H9 (cell line): ENCODE measurements around the gene CYP2D6. TPM values are rescaled to one million over a fixed set of nuclear protein-coding genes. Genes with fewer than 3 reads are reported as not detected.

Experiments used
- DNase-seq: peaks from one replicate; pipeline ENCODE4 v3.0.0-alpha.2; 2017
- H2AFZ ChIP-seq: one replicate; pipeline ENCODE4 v1.6.1; 2013; ENCODE audit warnings: mild to moderate bottlenecking, low read length, control low read depth, moderate library complexity
- H2AK5ac ChIP-seq: 2 replicates; pipeline ENCODE4 v1.6.1; 2013; ENCODE audit warnings: low read length, control low read depth, mixed read lengths; ENCODE audit not compliant: insufficient read length
- H2BK120ac ChIP-seq: one replicate; pipeline ENCODE4 v1.6.1; 2013; ENCODE audit warnings: low read depth, mild to moderate bottlenecking, low read length, control low read depth, inconsistent platforms; ENCODE audit not compliant: poor library complexity, severe bottlenecking
- H2BK12ac ChIP-seq: 2 replicates; pipeline ENCODE4 v1.6.1; 2013; ENCODE audit warnings: low read length, control low read depth, mixed read lengths, low read depth; ENCODE audit not compliant: insufficient read length
- H2BK15ac ChIP-seq: 2 replicates; pipeline ENCODE4 v1.6.1; 2013; ENCODE audit warnings: low read depth, low read length, control low read depth
- H2BK20ac ChIP-seq: one replicate; pipeline ENCODE4 v1.6.1; 2013; ENCODE audit warnings: low read depth, mild to moderate bottlenecking, low read length, control low read depth, inconsistent platforms; ENCODE audit not compliant: poor library complexity, severe bottlenecking
- H2BK5ac ChIP-seq: 2 replicates; pipeline ENCODE4 v1.6.1; 2013; ENCODE audit warnings: low read length, control low read depth, mixed read lengths; ENCODE audit not compliant: insufficient read length
- H3K14ac ChIP-seq: 2 replicates; pipeline ENCODE4 v1.6.1; 2013; ENCODE audit warnings: low read length, control low read depth; ENCODE audit not compliant: insufficient read depth
- H3K18ac ChIP-seq: 2 replicates; pipeline ENCODE4 v1.6.1; 2013; ENCODE audit warnings: low read depth, mild to moderate bottlenecking, mixed read lengths, low read length, control low read depth; ENCODE audit not compliant: insufficient read length
- H3K23ac ChIP-seq: 2 replicates; pipeline ENCODE4 v1.6.1; 2013; ENCODE audit warnings: low read length, control low read depth, mixed read lengths, low read depth; ENCODE audit not compliant: insufficient read length
- H3K23me2 ChIP-seq: 2 replicates; pipeline ENCODE4 v1.6.1; 2013; ENCODE audit warnings: low read depth, mild to moderate bottlenecking, mixed read lengths, low read length, control low read depth; ENCODE audit not compliant: insufficient read length, poor library complexity, severe bottlenecking
- H3K27ac ChIP-seq: 2 replicates; pipeline ENCODE4 v1.5.1; 2013; ENCODE audit warnings: low read length, control low read depth, mixed read lengths, low read depth; ENCODE audit not compliant: insufficient read length
- H3K27me3 ChIP-seq: 2 replicates; pipeline ENCODE4 v1.6.1; 2013; ENCODE audit warnings: low read length, control low read depth, inconsistent platforms; ENCODE audit not compliant: insufficient read depth
- H3K4ac ChIP-seq: 2 replicates; pipeline ENCODE4 v1.6.1; 2013; ENCODE audit warnings: low read depth, mild to moderate bottlenecking, control low read depth, inconsistent platforms, low read length, moderate library complexity
- H3K4me1 ChIP-seq: 2 replicates; pipeline ENCODE4 v1.6.1; 2013; ENCODE audit warnings: low read length, control low read depth, inconsistent platforms; ENCODE audit not compliant: insufficient read depth
- H3K4me2 ChIP-seq: 2 replicates; pipeline ENCODE4 v1.6.1; 2013; ENCODE audit warnings: low read length, control low read depth, mixed read lengths; ENCODE audit not compliant: insufficient read length, insufficient read depth
- H3K56ac ChIP-seq: 2 replicates; pipeline ENCODE4 v1.6.1; 2013; ENCODE audit warnings: low read depth, mild to moderate bottlenecking, mixed read lengths, low read length, control low read depth; ENCODE audit not compliant: insufficient read length
- H3K79me1 ChIP-seq: 2 replicates; pipeline ENCODE4 v1.6.1; 2013; ENCODE audit warnings: low read depth, mild to moderate bottlenecking, moderate library complexity, low read length, control low read depth, inconsistent platforms; ENCODE audit not compliant: insufficient read depth, poor library complexity, severe bottlenecking
- H3K79me2 ChIP-seq: 2 replicates; pipeline ENCODE4 v1.6.1; 2013; ENCODE audit warnings: low read length, control low read depth, inconsistent platforms; ENCODE audit not compliant: insufficient read depth
- H3K9ac ChIP-seq: 2 replicates; pipeline ENCODE4 v1.6.1; 2013; ENCODE audit warnings: low read length, control low read depth, mixed read lengths; ENCODE audit not compliant: insufficient read length; ENCODE audit errors: extremely low read depth
- H3K9me3 ChIP-seq: one replicate; pipeline ENCODE4 v1.6.1; 2013; ENCODE audit warnings: low read depth, low read length, inconsistent platforms; ENCODE audit not compliant: control insufficient read depth
- H3T11ph ChIP-seq: one replicate; pipeline ENCODE4 v1.6.1; 2013; ENCODE audit warnings: mild to moderate bottlenecking, low read length, control low read depth, inconsistent platforms
- H4K20me1 ChIP-seq: one replicate; pipeline ENCODE4 v1.6.1; 2013; ENCODE audit not compliant: control insufficient read depth, insufficient read length, insufficient read depth
- H4K5ac ChIP-seq: 2 replicates; pipeline ENCODE4 v1.6.1; 2013; ENCODE audit warnings: low read depth, mild to moderate bottlenecking, mixed read lengths, low read length, control low read depth; ENCODE audit not compliant: insufficient read length
- H4K8ac ChIP-seq: replicated peaks from 2 replicates; pipeline ENCODE4 v1.6.1; 2013; ENCODE audit warnings: low read length, control low read depth, mixed read lengths, low read depth; ENCODE audit not compliant: insufficient read length
- H4K91ac ChIP-seq: 2 replicates; pipeline ENCODE4 v1.6.1; 2013; ENCODE audit warnings: low read depth, mild to moderate bottlenecking, moderate library complexity, mixed read lengths, low read length, control low read depth; ENCODE audit not compliant: insufficient read length
- H3K27ac Mint-ChIP-seq, 3 experiments: 2 replicates in 2 of 3; 3 replicates in 1 of 3; pipeline ENCODE4 v1.8.0; 2020 to 2021; ENCODE audit warnings: mixed read lengths in 3 of 3, mild to moderate bottlenecking in 1 of 3, moderate library complexity in 1 of 3
- H3K27me3 Mint-ChIP-seq: 2 replicates; pipeline ENCODE4 v1.8.0; 2021; ENCODE audit warnings: low read depth, mild to moderate bottlenecking, moderate library complexity, mixed read lengths
- H3K36me3 Mint-ChIP-seq, 3 experiments: 2 replicates in 2 of 3; 3 replicates in 1 of 3; pipeline ENCODE4 v1.8.0; 2020 to 2021; ENCODE audit warnings: low read depth in 3 of 3, mixed read lengths in 3 of 3; ENCODE audit not compliant: insufficient read depth in 1 of 3
- H3K4me1 Mint-ChIP-seq, 2 experiments: 2 replicates each; pipeline ENCODE4 v1.8.0; 2020; ENCODE audit warnings: mixed read lengths in 2 of 2
- H3K4me3 Mint-ChIP-seq, 2 experiments: 2 replicates in 1 of 2; 3 replicates in 1 of 2; pipeline ENCODE4 v1.8.0; 2020 to 2021; ENCODE audit warnings: mild to moderate bottlenecking in 2 of 2, mixed read lengths in 2 of 2, moderate library complexity in 1 of 2
- H3K9me3 Mint-ChIP-seq, 2 experiments: 2 replicates in 1 of 2; 3 replicates in 1 of 2; pipeline ENCODE4 v1.8.0; 2020; ENCODE audit warnings: mild to moderate bottlenecking in 2 of 2, mixed read lengths in 2 of 2, moderate library complexity in 1 of 2
- CTCF ChIP-seq: fragments of 200-600 bp; sonication (generic); conservative IDR thresholded peaks from 3 replicates; pipeline ENCODE4 v1.8.0; 2021; ENCODE audit warnings: antibody characterized with exemption, mild to moderate bottlenecking
- WGBS: extraction: QIAGEN DNeasy Blood & Tissue Kit; methylation state at CpG from one replicate; pipeline ENCODE4 v1.1.7; 2013; ENCODE audit warnings: missing lambda C conversion rate, low lambda C conversion rate, mixed read lengths; ENCODE audit not compliant: insufficient read length; ENCODE audit errors: extremely low coverage; 5-methylcytosine and 5-hydroxymethylcytosine counted together
- total RNA-seq: library from RNA; stranded (reverse); gene quantifications from 2 replicates; pipeline ENCODE4 v1.2.1, GENCODE V29; 2021

Gene CYP2D6
- total RNA-seq, 1 experiment from 2014 or later = 2.3 TPM

GRCh38 chr22:42114721-42115120 lies 15.9 kb downstream of the CYP2D6 start:
- Histone ChIP-seq H4K91ac (no peak overlapping the region), H3K4ac (no peak overlapping the region), H3K79me1 (no peaks in the 10 kb centered on the region), H3K79me2 (no peaks in the 10 kb centered on the region), H2BK5ac (no peak overlapping the region), H3K23me2 (no peaks in the 10 kb centered on the region), H3K18ac (no peak overlapping the region), H2BK120ac (no peak overlapping the region), H3K9me3 (no peaks in the 10 kb centered on the region), H3K27ac (no peak overlapping the region), H3K56ac (no peak overlapping the region), H4K8ac (no peak overlapping the region), H2BK20ac (no peak overlapping the region), H3T11ph (no peak overlapping the region), H2BK12ac (no peak overlapping the region), H3K23ac (no peak overlapping the region), H2BK15ac (no peak overlapping the region), H4K20me1 (no peaks in the 10 kb centered on the region), H3K4me2 (no peak overlapping the region), H3K9ac (no peak overlapping the region), H2AFZ (no peak overlapping the region), H2AK5ac (no peak overlapping the region), H3K27me3 (no peaks in the 10 kb centered on the region), H3K14ac (no peak overlapping the region), H4K5ac (no peak overlapping the region), H3K4me1 (no peaks in the 10 kb centered on the region)
- WGBS = no CpG with 5 or more reads among the region's 7 CpGs
- DNase-seq = peak; percentile 73
- Mint-ChIP-seq H3K9me3 (peaks cover 17 to 23% of the 10 kb centered on the region in 2 experiments), H3K27me3 (peaks cover 40% of the 10 kb centered on the region), H3K4me3 (no peak overlapping the region), H3K4me1 (peaks cover 7 to 11% of the 10 kb centered on the region in 2 experiments), H3K36me3 (peaks cover 0 to 13% (median 10%) of the 10 kb centered on the region in 3 experiments; a peak in 5 of 7 replicates), H3K27ac (no peak overlapping the region)
- peak; percentile 72 for TF ChIP-seq CTCF
